Endothelial cell of umbilical vein (primary cell): ENCODE data around the gene ZNF652. TPM values are rescaled to one million over a fixed set of nuclear protein-coding genes. Genes with fewer than 3 reads are reported as not detected.

ENCODE experiments used
- BruUV-seq: library from RNA; stranded (reverse); fragments of 400-500 nt; replicated peaks from 2 replicates; lab custom pipeline; 2021; lab: Mats Ljungman, UMichigan
- CTCF ChIA-PET: fragments of 300-600, 350-600 bp; sonication (Branson Sonifier 250); formaldehyde crosslinking; loops from one replicate; lab custom pipeline; 2021; ENCODE audit warnings: antibody characterized with exemption, inconsistent platforms; lab: Charles Lee
- POLR2A ChIA-PET: fragments of 300-600, 350-600 bp; sonication (Branson Sonifier 250); formaldehyde crosslinking; loops from one replicate; lab custom pipeline; 2021; ENCODE audit warnings: antibody characterized with exemption, inconsistent platforms; lab: Charles Lee
- DNase-seq: peaks from one replicate; pipeline ENCODE4 v3.0.0-alpha.2; 2011; ENCODE audit warnings: low read depth, low spot score
- FAIRE-seq: peaks from 2 replicates; lab custom pipeline; 2011; peaks lifted over from hg19 to GRCh38; lab: Jason Lieb, UNC
- H2AFZ ChIP-seq: 2 replicates; pipeline ENCODE4 v1.6.0; 2012; ENCODE audit warnings: low read depth, low read length, control low read depth, inconsistent platforms
- H3K27ac ChIP-seq: 2 replicates; pipeline ENCODE4 v1.5.1; 2011; ENCODE audit warnings: low read depth, mild to moderate bottlenecking, control low read depth, low read length, moderate library complexity; ENCODE audit not compliant: insufficient read depth
- H3K27me3 ChIP-seq, 2 experiments: 2 replicates each; pipeline versions ENCODE4 v1.6.0 to v1.6.1; 2011; ENCODE audit warnings: low read length in 2 of 2, mixed read lengths in 1 of 2; ENCODE audit not compliant: control insufficient read depth in 2 of 2, insufficient read depth in 2 of 2
- H3K36me3 ChIP-seq, 2 experiments: 2 replicates in 1 of 2; 3 replicates in 1 of 2; pipeline ENCODE4 v1.5.1; 2011; ENCODE audit warnings: low read length in 2 of 2, mild to moderate bottlenecking in 1 of 2, moderate library complexity in 1 of 2; ENCODE audit not compliant: control insufficient read depth in 2 of 2, insufficient read depth in 2 of 2; ENCODE audit errors: extremely low read depth in 1 of 2
- H3K4me1 ChIP-seq: 3 replicates; pipeline ENCODE4 v1.5.1; 2011; ENCODE audit warnings: mild to moderate bottlenecking, low read length; ENCODE audit not compliant: control insufficient read depth, insufficient read depth; ENCODE audit errors: extremely low read depth
- H3K4me2 ChIP-seq: 2 replicates; pipeline ENCODE4 v1.6.1; 2011; ENCODE audit warnings: low read length, control low read depth, mixed read lengths; ENCODE audit not compliant: insufficient read depth
- H3K4me3 ChIP-seq, 3 experiments: fragments of 200-600 bp in 1 of 3; sonication (generic), shearing (Covaris generic) in 1 of 3; replicated peaks in 1 of 3; 2 replicates each; pipeline ENCODE4 v1.5.1; 2011 to 2016; ENCODE audit warnings: control low read depth in 3 of 3, low read length in 3 of 3, mild to moderate bottlenecking in 2 of 3, inconsistent platforms in 1 of 3, low read depth in 1 of 3, moderate library complexity in 1 of 3; ENCODE audit not compliant: insufficient read depth in 1 of 3
- H3K79me2 ChIP-seq: 2 replicates; pipeline ENCODE4 v1.6.0; 2012; ENCODE audit warnings: low read length, inconsistent platforms; ENCODE audit not compliant: control insufficient read depth, insufficient read depth
- H3K9ac ChIP-seq: replicated peaks from 2 replicates; pipeline ENCODE3; 2011; ENCODE audit warnings: low read length, control low read depth; ENCODE audit not compliant: insufficient read depth; ENCODE audit errors: extremely low read depth
- H3K9me1 ChIP-seq: replicated peaks from 3 replicates; pipeline ENCODE4 v1.6.0; 2011; ENCODE audit warnings: mild to moderate bottlenecking, low read length; ENCODE audit not compliant: control insufficient read depth, insufficient read depth; ENCODE audit errors: extremely low read depth
- H3K9me3 ChIP-seq: replicated peaks from 2 replicates; pipeline ENCODE4 v1.5.1; 2012; ENCODE audit warnings: low read length, inconsistent platforms; ENCODE audit not compliant: control insufficient read depth, insufficient read depth
- H4K20me1 ChIP-seq: replicated peaks from 2 replicates; pipeline ENCODE3; 2011; ENCODE audit warnings: mild to moderate bottlenecking, low read length; ENCODE audit not compliant: control insufficient read depth, insufficient read depth; ENCODE audit errors: extremely low read depth
- EZH2 ChIP-seq: IDR thresholded peaks from 2 replicates; pipeline ENCODE4 v1.6.1; 2012; ENCODE audit warnings: borderline replicate concordance, low read depth, mild to moderate bottlenecking, moderate library complexity, low read length, inconsistent platforms; ENCODE audit not compliant: severe bottlenecking
- FOS ChIP-seq: IDR thresholded peaks from 2 replicates; pipeline ENCODE4 v1.6.1; 2011; ENCODE audit warnings: mild to moderate bottlenecking, low read length, moderate library complexity, borderline replicate concordance; ENCODE audit not compliant: insufficient read depth
- GATA2 ChIP-seq: IDR thresholded peaks from 2 replicates; pipeline ENCODE4 v1.7.0; 2011; ENCODE audit warnings: low read depth, mild to moderate bottlenecking, moderate library complexity, mixed read lengths, low read length; ENCODE audit not compliant: insufficient read length, insufficient read depth
- JUN ChIP-seq: IDR thresholded peaks from 2 replicates; pipeline ENCODE4 v1.6.1; 2011; ENCODE audit warnings: borderline replicate concordance, low read depth; ENCODE audit not compliant: insufficient read length, insufficient read depth
- MYC ChIP-seq: IDR thresholded peaks from one replicate; pipeline ENCODE4 v1.6.1; 2011; ENCODE audit warnings: mild to moderate bottlenecking, low read depth, low read length
- POLR2A ChIP-seq: IDR thresholded peaks from 2 replicates; pipeline ENCODE4 v1.6.1; 2012; ENCODE audit warnings: low read depth, mild to moderate bottlenecking, control low read depth, low read length
- POLR2AphosphoS5 ChIP-seq: IDR thresholded peaks from 2 replicates; pipeline ENCODE4 v1.6.1; 2012; ENCODE audit warnings: low read depth, mild to moderate bottlenecking, control low read depth, low read length, moderate library complexity; ENCODE audit not compliant: insufficient read depth
- dilution Hi-C: fragments of 300-500 bp; cut with MboI; formaldehyde crosslinking; loops from one replicate; pipeline ENCODE4 v1.15.0; 2019; ENCODE audit warnings: low sequenced_read_pairs; ENCODE audit not compliant: extremely low pct_ligation_motif_present
- intact Hi-C: fragments of 100-400 bp; cut with micrococcal nuclease; formaldehyde crosslinking; loops from one replicate; pipeline ENCODE4 v1.10.0; 2022
- polyA plus RNA-seq, 4 experiments: library from polyadenylated mRNA; depleted of rRNA in 3 of 4; stranded (reverse) in 3 of 4; unstranded in 1 of 4; fragments of >200 nt; gene quantifications; 2 replicates each; pipeline versions ENCODE4 v1.2.1 to v1.2.3, GENCODE V29; 2011 to 2012; ENCODE audit warnings: missing spikeins in 1 of 4
- total RNA-seq: library from RNA; stranded (reverse); gene quantifications from 2 replicates; pipeline ENCODE4 v1.2.3, GENCODE V29; 2021
- TF ChIP-seq, protein P1 (sequence below), 2 donors: IDR thresholded peaks; 1 replicate in 1 of 2; 2 replicates in 1 of 2; pipeline ENCODE4 v1.5.1; 2011; ENCODE audit warnings: low read length in 2 of 2, mild to moderate bottlenecking in 2 of 2, moderate library complexity in 2 of 2, control low read depth in 1 of 2, inconsistent platforms in 1 of 2, low read depth in 1 of 2; ENCODE audit not compliant: insufficient read depth in 1 of 2; ENCODE audit errors: extremely low read depth in 1 of 2
- TF ChIP-seq, protein P2 (sequence below): IDR thresholded peaks from 2 replicates; pipeline ENCODE4 v1.6.1; 2011; ENCODE audit not compliant: insufficient read depth, insufficient read length

ZNF652 gene
- total and polyA plus RNA-seq, 2 donors (not counting 3 experiments of a cell fraction or from before 2014, with no cell fraction given), result 6.1 to 18.6 TPM

GRCh38 chr17:49318435-49318965 lies 43.5 kb downstream of the ZNF652 start:
- ChIA-PET POLR2A (no interaction called here), CTCF (interaction anchor here (0.7 to 2.1 kb wide), 6 partner anchors 11 to 77 kb away, joined by 3 to 12 read pairs (median 6); no protein-coding TSS in a partner anchor)
- dilution Hi-C loops (no loop called here), intact Hi-C loops (no loop called here)
- no peak overlapping the region for H2AFZ ChIP-seq
- no peaks in the 10 kb centered on the region for H3K9me1 ChIP-seq
- peaks cover 5% of the 10 kb centered on the region for H3K79me2 ChIP-seq
- no peak overlapping the region for H3K4me2 ChIP-seq
- no peak overlapping the region for H3K4me3 ChIP-seq
- no peak for FAIRE-seq
- no peaks in the 10 kb centered on the region for H3K36me3 ChIP-seq
- no peak overlapping the region for H3K27ac ChIP-seq
- DNase-seq, result no peak
- no peaks in the 10 kb centered on the region for H3K27me3 ChIP-seq
- no peak overlapping the region for H3K9ac ChIP-seq
- TF ChIP-seq, protein P1, sequence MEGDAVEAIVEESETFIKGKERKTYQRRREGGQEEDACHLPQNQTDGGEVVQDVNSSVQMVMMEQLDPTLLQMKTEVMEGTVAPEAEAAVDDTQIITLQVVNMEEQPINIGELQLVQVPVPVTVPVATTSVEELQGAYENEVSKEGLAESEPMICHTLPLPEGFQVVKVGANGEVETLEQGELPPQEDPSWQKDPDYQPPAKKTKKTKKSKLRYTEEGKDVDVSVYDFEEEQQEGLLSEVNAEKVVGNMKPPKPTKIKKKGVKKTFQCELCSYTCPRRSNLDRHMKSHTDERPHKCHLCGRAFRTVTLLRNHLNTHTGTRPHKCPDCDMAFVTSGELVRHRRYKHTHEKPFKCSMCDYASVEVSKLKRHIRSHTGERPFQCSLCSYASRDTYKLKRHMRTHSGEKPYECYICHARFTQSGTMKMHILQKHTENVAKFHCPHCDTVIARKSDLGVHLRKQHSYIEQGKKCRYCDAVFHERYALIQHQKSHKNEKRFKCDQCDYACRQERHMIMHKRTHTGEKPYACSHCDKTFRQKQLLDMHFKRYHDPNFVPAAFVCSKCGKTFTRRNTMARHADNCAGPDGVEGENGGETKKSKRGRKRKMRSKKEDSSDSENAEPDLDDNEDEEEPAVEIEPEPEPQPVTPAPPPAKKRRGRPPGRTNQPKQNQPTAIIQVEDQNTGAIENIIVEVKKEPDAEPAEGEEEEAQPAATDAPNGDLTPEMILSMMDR (IDR thresholded peaks at IDR 0.05; ENCODE audit: extremely low read depth in 1 of 2, insufficient read depth in 1 of 2, low read depth in 1 of 2, low read length in 2 of 2), result no peak
- TF ChIP-seq POLR2A (no peak), GATA2 (no peak), FOS (no peak), EZH2 (no peak), MYC (no peak), JUN (no peak), POLR2AphosphoS5 (no peak)
- TF ChIP-seq, protein P2, sequence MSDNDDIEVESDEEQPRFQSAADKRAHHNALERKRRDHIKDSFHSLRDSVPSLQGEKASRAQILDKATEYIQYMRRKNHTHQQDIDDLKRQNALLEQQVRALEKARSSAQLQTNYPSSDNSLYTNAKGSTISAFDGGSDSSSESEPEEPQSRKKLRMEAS, result no peak
- no TSS peak for BruUV-seq
- H4K20me1 ChIP-seq, result no peaks in the 10 kb centered on the region
- H3K9me3 ChIP-seq, result no peaks in the 10 kb centered on the region
- peaks cover 6% of the 10 kb centered on the region for H3K4me1 ChIP-seq
